ENCODE results near the gene PAOX. TPM values are rescaled to one million over a fixed set of nuclear protein-coding genes. Genes with fewer than 3 reads are reported as not detected.
"Not testable (repeated sequence)": the region's sequence is repeated elsewhere in the genome, so short reads cannot be mapped to it uniquely, and the experiment has no call there.

Gene PAOX
- total and polyA plus RNA-seq, 2 donors from 2014 or later, result 7.0 to 14.4 TPM

- DNase-seq (peak in 2 of 5 donors; percentile 84 to 86), FAIRE-seq (no peak)
- TF ChIP-seq CTCF (IDR thresholded peaks at IDR 0.05; ENCODE audit: borderline replicate concordance, extremely low read depth, insufficient read depth), result no peak
- H3K4me1 ChIP-seq (ENCODE audit: control insufficient read depth in 2 of 3, insufficient read depth in 2 of 3, low read depth in 1 of 3, low read length in 3 of 3), result peaks cover 0 to 5% (median 0%) of the 10 kb centered on the region in 3 donors
- peak overlapping the region in 1 of 2 donors; percentile 43 for H3K27ac ChIP-seq (ENCODE audit: low read depth in 2 of 2, low read length in 2 of 2)
- intact Hi-C loops (cut with DNase I), result no loop called here
- no peaks in the 10 kb centered on the region for H3K9me3 ChIP-seq (ENCODE audit: control insufficient read depth in 2 of 3, insufficient read depth in 1 of 3, low read length in 3 of 3)
- H3K9ac ChIP-seq (ENCODE audit: low read length in 3 of 3), result no peak overlapping the region
- no peaks in the 10 kb centered on the region for H3K27me3 ChIP-seq (ENCODE audit: control insufficient read depth, insufficient read depth, low read length)
- H3K4me3 ChIP-seq (ENCODE audit: low read length in 3 of 3), result peak overlapping the region in 2 of 3 donors; percentile 19 to 51
- H3K36me3 ChIP-seq (ENCODE audit: control insufficient read depth in 2 of 3, insufficient read depth in 3 of 3, low read length in 3 of 3), result peaks cover 2 to 26% (median 14%) of the 10 kb centered on the region in 3 donors
Observed at GRCh38 chr10:133372507-133372906, 6.6 kb upstream of the PAOX start.

- H3K9ac ChIP-seq (ENCODE audit: low read length in 3 of 3), result peak within 1 kb of the TSS in 2 of 3 donors; percentile 36 to 46
- peak within 1 kb of the TSS; percentile 53 to 64 (median 62) for H3K4me3 ChIP-seq (ENCODE audit: low read length in 3 of 3)
- intact Hi-C loops (cut with DNase I), result no loop called here
- FAIRE-seq (no peak), DNase-seq (peak; percentile 97 to 99 (median 98))
- no peak for TF ChIP-seq CTCF (IDR thresholded peaks at IDR 0.05; ENCODE audit: borderline replicate concordance, extremely low read depth, insufficient read depth)
- H3K36me3 ChIP-seq (ENCODE audit: control insufficient read depth in 2 of 3, insufficient read depth in 3 of 3, low read length in 3 of 3), result peaks cover 2 to 21% (median 13%) of the 10 kb centered on the region in 3 donors
- H3K9me3 ChIP-seq (ENCODE audit: control insufficient read depth in 2 of 3, insufficient read depth in 1 of 3, low read length in 3 of 3), result no peaks in the 10 kb centered on the region
- H3K4me1 ChIP-seq (ENCODE audit: control insufficient read depth in 2 of 3, insufficient read depth in 2 of 3, low read depth in 1 of 3, low read length in 3 of 3), result peaks cover 0 to 11% (median 0%) of the 10 kb centered on the region in 3 donors
- no peaks in the 10 kb centered on the region for H3K27me3 ChIP-seq (ENCODE audit: control insufficient read depth, insufficient read depth, low read length)
- peak within 1 kb of the TSS; percentile 65 to 74 for H3K27ac ChIP-seq (ENCODE audit: low read depth in 2 of 2, low read length in 2 of 2)
Observed at GRCh38 chr10:133373174-133374090, 5.6 kb upstream of the PAOX start, which contains the start of gene ECHS1. Gene ECHS1, minus strand, starts transcription at chr10:133373354. Its CDS starts 21 bp downstream, at chr10:133373333.

- no peak for FAIRE-seq
- intact Hi-C loops (cut with DNase I), result no loop called here
- no peak overlapping the region for H3K27ac ChIP-seq (ENCODE audit: low read depth in 2 of 2, low read length in 2 of 2)
Observed at GRCh38 chr10:133375357-133376115, 3.5 kb upstream of the PAOX start.

GRCh38 chr10:133376183-133376582, 2.9 kb upstream of the PAOX start:
- H3K9me3 ChIP-seq (ENCODE audit: control insufficient read depth in 2 of 3, insufficient read depth in 1 of 3, low read length in 3 of 3); H3K36me3 ChIP-seq (ENCODE audit: control insufficient read depth in 2 of 3, insufficient read depth in 3 of 3, low read length in 3 of 3); H3K27ac ChIP-seq (ENCODE audit: low read depth in 2 of 2, low read length in 2 of 2); intact Hi-C loops (cut with DNase I); H3K4me3 ChIP-seq (ENCODE audit: low read length in 3 of 3); FAIRE-seq; H3K27me3 ChIP-seq (ENCODE audit: control insufficient read depth, insufficient read depth, low read length); DNase-seq; H3K9ac ChIP-seq (ENCODE audit: low read length in 3 of 3): not testable (repeated sequence)
- peaks cover 0 to 14% (median 0%) of the 10 kb centered on the region in 3 donors for H3K4me1 ChIP-seq (ENCODE audit: control insufficient read depth in 2 of 3, insufficient read depth in 2 of 3, low read depth in 1 of 3, low read length in 3 of 3)

More at GRCh38 chr10:133375357-133376115, 3.5 kb upstream of the PAOX start:
- no peaks in the 10 kb centered on the region for H3K27me3 ChIP-seq (ENCODE audit: control insufficient read depth, insufficient read depth, low read length)
- H3K36me3 ChIP-seq (ENCODE audit: control insufficient read depth in 2 of 3, insufficient read depth in 3 of 3, low read length in 3 of 3), result peaks cover 0 to 2% (median under 1%) of the 10 kb centered on the region in 3 donors
- H3K4me1 ChIP-seq (ENCODE audit: control insufficient read depth in 2 of 3, insufficient read depth in 2 of 3, low read depth in 1 of 3, low read length in 3 of 3), result peaks cover 0 to 14% (median 0%) of the 10 kb centered on the region in 3 donors
- TF ChIP-seq CTCF (IDR thresholded peaks at IDR 0.05; ENCODE audit: borderline replicate concordance, extremely low read depth, insufficient read depth), result no peak
- H3K9ac ChIP-seq (ENCODE audit: low read length in 3 of 3), result no peak overlapping the region
- H3K4me3 ChIP-seq (ENCODE audit: low read length in 3 of 3), result no peak overlapping the region
- H3K9me3 ChIP-seq (ENCODE audit: control insufficient read depth in 2 of 3, insufficient read depth in 1 of 3, low read length in 3 of 3), result no peaks in the 10 kb centered on the region
- no peak for DNase-seq

Measured in kidney (tissue), 14 donors.